Measurements from ENCODE around the gene MYB. TPM values are rescaled to one million over a fixed set of nuclear protein-coding genes. Genes with fewer than 3 reads are reported as not detected.

The MYB gene
- total and polyA plus RNA-seq, 2 experiments from 2014 or later = 4.2 to 7.9 TPM

DNA sequence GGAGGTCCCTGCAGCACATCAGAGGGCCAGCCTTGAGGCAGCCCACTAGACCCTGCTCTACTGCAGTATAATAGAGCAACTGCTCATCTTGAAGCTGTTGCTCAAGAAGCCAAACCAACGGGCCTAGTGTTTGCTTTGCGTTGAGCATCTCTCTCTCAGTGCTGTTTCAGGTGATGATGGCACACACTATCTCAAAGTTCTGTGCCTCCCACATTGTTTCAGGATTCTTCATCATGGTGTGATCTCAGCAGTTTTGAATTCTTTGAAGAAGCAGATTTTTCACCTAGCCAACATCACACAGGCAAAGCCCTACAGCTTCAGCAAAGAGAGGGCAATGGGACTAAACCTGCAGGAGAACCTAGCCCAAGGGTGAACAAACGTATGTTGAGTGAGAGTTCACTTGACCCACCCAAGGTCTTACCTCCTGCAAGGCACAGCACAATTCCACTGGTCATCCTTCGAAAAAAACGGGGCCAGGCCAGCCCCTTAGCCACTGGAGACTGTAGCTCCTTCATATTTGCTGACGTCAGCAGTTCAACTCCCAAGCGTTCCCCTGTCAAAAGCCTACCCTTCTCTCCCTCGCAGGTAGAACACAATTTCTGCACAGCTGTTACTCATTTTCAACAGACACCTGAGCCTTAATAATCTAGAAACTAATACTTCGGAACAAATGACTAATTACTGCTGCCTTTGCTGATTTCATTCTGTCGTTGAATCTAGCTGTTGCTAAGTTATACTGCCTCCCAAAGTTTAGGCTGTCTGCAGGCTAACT is 15.8 kb downstream of the MYB start:
- no peaks in the 10 kb centered on the region for H3K79me2 ChIP-seq (replicated peaks; ENCODE audit: insufficient read depth)
- H3K27ac ChIP-seq (ENCODE audit: low read depth) = no peak overlapping the region
- no peak overlapping the region; the same call in 1 of the 2 replicates for H3K27ac Mint-ChIP-seq

More for the DNA sequence above, 15.8 kb downstream of the MYB start:
- Histone ChIP-seq H3K36me3 (ENCODE audit: insufficient read depth) (peaks cover 13% of the 10 kb centered on the region; the same call in 1 of the 2 replicates), H3K4me2 (no peak overlapping the region), H3F3A (replicated peaks; ENCODE audit: low read depth) (0 out of 2 replicates have a peak, but pooled peaks cover 2% of the 10 kb centered on the region), H3K27me3 (ENCODE audit: insufficient read depth) (no peaks in the 10 kb centered on the region), H4K20me1 (replicated peaks; ENCODE audit: insufficient read depth) (no peaks in the 10 kb centered on the region), H2AFZ (no peak overlapping the region), H3K4me3 (no peak overlapping the region), H3K9me2 (ENCODE audit: insufficient read depth) (no peaks in the 10 kb centered on the region), H3K4me1 (ENCODE audit: insufficient read depth) (no peaks in the 10 kb centered on the region)
- Mint-ChIP-seq H3K4me3 (no peak overlapping the region), H3K27me3 (ENCODE audit: insufficient read depth, low read depth, poor library complexity) (no peaks in the 10 kb centered on the region), H3K4me1 (peaks cover 6% of the 10 kb centered on the region), H3K9me3 (no peaks in the 10 kb centered on the region), H3K36me3 (ENCODE audit: low read depth) (peaks cover 23% of the 10 kb centered on the region)
- ATAC-seq (no peak), DNase-seq (ENCODE audit: low spot score) (no peak)
- TF ChIP-seq, protein P1, sequence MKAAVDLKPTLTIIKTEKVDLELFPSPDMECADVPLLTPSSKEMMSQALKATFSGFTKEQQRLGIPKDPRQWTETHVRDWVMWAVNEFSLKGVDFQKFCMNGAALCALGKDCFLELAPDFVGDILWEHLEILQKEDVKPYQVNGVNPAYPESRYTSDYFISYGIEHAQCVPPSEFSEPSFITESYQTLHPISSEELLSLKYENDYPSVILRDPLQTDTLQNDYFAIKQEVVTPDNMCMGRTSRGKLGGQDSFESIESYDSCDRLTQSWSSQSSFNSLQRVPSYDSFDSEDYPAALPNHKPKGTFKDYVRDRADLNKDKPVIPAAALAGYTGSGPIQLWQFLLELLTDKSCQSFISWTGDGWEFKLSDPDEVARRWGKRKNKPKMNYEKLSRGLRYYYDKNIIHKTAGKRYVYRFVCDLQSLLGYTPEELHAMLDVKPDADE (IDR thresholded peaks at IDR 0.05) = no peak
- TF ChIP-seq EZH2phosphoT487 (IDR thresholded peaks at IDR 0.05; ENCODE audit: unreplicated experiment) (no peak), JUNB (IDR thresholded peaks at IDR 0.05; ENCODE audit: unreplicated experiment) (no peak), ZNF114 (CRISPR knock-in tag; IDR thresholded peaks at IDR 0.05) (no peak), CREB1 (CRISPR knock-in tag; IDR thresholded peaks at IDR 0.05; ENCODE audit: low read depth) (no peak), STAT1 (IDR thresholded peaks at IDR 0.05; ENCODE audit: unreplicated experiment) (no peak)
- TF ChIP-seq, protein P2, sequence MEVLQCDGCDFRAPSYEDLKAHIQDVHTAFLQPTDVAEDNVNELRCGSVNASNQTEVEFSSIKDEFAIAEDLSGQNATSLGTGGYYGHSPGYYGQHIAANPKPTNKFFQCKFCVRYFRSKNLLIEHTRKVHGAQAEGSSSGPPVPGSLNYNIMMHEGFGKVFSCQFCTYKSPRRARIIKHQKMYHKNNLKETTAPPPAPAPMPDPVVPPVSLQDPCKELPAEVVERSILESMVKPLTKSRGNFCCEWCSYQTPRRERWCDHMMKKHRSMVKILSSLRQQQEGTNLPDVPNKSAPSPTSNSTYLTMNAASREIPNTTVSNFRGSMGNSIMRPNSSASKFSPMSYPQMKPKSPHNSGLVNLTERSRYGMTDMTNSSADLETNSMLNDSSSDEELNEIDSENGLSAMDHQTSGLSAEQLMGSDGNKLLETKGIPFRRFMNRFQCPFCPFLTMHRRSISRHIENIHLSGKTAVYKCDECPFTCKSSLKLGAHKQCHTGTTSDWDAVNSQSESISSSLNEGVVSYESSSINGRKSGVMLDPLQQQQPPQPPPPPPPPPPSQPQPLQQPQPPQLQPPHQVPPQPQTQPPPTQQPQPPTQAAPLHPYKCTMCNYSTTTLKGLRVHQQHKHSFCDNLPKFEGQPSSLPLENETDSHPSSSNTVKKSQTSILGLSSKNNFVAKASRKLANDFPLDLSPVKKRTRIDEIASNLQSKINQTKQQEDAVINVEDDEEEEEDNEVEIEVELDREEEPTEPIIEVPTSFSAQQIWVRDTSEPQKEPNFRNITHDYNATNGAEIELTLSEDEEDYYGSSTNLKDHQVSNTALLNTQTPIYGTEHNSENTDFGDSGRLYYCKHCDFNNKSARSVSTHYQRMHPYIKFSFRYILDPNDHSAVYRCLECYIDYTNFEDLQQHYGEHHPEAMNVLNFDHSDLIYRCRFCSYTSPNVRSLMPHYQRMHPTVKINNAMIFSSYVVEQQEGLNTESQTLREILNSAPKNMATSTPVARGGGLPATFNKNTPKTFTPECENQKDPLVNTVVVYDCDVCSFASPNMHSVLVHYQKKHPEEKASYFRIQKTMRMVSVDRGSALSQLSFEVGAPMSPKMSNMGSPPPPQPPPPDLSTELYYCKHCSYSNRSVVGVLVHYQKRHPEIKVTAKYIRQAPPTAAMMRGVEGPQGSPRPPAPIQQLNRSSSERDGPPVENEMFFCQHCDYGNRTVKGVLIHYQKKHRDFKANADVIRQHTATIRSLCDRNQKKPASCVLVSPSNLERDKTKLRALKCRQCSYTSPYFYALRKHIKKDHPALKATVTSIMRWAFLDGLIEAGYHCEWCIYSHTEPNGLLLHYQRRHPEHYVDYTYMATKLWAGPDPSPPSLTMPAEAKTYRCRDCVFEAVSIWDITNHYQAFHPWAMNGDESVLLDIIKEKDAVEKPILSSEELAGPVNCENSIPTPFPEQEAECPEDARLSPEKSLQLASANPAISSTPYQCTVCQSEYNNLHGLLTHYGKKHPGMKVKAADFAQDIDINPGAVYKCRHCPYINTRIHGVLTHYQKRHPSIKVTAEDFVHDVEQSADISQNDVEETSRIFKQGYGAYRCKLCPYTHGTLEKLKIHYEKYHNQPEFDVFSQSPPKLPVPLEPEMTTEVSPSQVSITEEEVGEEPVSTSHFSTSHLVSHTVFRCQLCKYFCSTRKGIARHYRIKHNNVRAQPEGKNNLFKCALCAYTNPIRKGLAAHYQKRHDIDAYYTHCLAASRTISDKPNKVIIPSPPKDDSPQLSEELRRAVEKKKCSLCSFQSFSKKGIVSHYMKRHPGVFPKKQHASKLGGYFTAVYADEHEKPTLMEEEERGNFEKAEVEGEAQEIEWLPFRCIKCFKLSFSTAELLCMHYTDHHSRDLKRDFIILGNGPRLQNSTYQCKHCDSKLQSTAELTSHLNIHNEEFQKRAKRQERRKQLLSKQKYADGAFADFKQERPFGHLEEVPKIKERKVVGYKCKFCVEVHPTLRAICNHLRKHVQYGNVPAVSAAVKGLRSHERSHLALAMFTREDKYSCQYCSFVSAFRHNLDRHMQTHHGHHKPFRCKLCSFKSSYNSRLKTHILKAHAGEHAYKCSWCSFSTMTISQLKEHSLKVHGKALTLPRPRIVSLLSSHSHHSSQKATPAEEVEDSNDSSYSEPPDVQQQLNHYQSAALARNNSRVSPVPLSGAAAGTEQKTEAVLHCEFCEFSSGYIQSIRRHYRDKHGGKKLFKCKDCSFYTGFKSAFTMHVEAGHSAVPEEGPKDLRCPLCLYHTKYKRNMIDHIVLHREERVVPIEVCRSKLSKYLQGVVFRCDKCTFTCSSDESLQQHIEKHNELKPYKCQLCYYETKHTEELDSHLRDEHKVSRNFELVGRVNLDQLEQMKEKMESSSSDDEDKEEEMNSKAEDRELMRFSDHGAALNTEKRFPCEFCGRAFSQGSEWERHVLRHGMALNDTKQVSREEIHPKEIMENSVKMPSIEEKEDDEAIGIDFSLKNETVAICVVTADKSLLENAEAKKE (CRISPR knock-in tag; IDR thresholded peaks at IDR 0.05) = no peak

Data from GM23338 (cell line).